GM19099 (cell line): ENCODE measurements around the gene UNC13D.

Source experiments
- POLR2A ChIP-seq: IDR thresholded peaks from 3 replicates; pipeline ENCODE4 v1.6.1; 2011; ENCODE audit warnings: low read depth; ENCODE audit not compliant: insufficient read length; ENCODE audit errors: extremely low read depth

UNC13D gene

GRCh38 chr17:75876938-75877751, 32.9 kb upstream of the UNC13D start:
- TF ChIP-seq POLR2A = no peak

GRCh38 chr17:75876190-75876937, 32.2 kb upstream of the UNC13D start:
- TF ChIP-seq POLR2A = no peak

DNA sequence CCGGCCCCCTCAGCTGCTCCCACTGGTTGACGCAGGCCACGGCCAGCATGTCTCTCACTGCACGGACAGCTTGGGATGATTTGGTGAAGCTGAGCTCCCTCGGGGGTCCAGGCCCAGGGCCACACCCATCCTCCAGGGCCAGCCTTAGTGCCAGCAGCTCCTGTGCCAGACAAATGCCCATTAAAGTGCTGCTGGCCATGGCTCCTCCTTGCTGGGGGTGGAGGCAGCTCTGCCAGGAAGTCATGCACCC, 31.7 kb upstream of the UNC13D start:
- no peak for TF ChIP-seq POLR2A

DNA sequence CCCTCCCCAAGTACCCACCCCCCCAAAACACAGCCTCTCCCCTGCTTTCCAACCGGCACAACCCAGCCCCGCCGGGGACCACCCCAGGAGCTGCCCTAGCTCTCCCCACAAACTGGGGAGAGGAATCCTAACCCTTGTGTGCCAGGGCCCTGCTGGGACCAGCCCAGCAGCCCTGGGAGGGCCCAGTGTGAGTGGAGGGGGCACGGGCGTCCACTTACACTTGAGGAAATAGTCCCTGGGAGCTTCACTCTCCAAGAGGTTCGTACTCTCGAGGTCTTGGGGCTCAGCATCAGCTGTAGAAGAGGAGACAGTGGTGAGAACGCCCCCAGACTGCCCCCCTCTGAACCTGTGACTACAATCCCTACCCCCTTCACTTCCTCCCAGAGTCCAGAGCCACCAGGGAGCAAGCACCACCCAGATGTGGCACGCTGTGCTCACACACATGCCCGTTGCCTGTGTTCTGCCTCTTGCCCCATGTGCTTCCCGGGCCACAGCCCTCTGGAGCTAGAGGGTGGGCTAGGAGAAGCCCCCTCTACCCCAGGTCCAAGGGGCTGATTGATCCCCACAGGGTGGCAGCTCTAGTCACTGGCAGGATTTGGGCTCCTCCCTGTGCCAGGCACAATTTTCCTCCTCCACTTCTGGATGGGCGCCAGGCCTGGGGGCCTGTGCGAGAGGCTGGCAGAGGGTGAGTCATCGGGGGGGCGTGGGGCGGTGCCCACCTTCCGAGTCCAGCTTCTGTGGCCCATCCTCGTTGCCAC, 31.2 kb upstream of the UNC13D start:
- TF ChIP-seq POLR2A = no peak

DNA sequence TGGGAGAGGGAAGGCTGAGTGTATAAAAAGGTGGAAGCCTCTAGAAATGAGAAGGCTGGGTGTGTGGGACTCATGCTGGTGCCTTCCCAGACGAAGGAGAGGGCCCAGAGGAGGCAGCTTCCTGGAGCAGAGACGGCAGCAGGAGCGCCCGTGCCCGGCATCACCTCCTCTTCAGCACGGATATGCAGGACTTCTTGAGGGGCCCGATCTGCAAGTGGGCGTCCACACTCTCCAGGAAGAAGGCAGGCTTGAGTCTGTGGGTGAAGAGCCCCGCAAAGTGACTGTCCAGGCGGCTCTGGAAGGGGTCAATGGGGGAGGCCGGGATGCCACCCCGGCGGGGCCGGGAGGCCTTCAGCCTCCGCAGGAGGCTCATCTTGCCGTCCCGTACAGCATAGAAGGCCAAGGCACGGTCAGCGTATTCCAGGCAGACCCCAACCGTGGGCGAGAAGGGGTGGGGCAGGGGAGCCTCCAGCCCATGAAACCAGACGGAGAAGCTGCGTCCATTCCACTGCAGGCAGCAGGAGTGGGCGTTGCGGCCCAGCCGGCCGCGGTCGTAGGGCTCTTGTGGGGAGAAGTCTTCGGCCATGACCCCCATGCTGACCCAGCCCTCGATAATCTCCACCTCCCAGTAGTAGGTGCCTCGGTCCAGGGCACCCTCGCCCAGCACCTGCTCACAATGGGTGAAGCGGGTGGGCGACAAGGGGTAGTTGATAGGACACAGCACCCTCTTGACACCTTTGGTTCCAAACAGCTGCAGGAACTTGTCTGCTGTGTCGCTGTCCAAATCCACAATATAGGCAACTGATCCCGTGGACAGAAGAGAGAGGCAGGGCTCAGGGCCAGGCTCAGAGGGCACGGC, 30.3 kb upstream of the UNC13D start:
- no peak for TF ChIP-seq POLR2A

GRCh38 chr17:75873587-75874322, 29.6 kb upstream of the UNC13D start:
- TF ChIP-seq POLR2A = no peak

- no peak for TF ChIP-seq POLR2A
These were observed 28.5 kb upstream of the UNC13D start for GRCh38 chr17:75872434-75873351.

DNA sequence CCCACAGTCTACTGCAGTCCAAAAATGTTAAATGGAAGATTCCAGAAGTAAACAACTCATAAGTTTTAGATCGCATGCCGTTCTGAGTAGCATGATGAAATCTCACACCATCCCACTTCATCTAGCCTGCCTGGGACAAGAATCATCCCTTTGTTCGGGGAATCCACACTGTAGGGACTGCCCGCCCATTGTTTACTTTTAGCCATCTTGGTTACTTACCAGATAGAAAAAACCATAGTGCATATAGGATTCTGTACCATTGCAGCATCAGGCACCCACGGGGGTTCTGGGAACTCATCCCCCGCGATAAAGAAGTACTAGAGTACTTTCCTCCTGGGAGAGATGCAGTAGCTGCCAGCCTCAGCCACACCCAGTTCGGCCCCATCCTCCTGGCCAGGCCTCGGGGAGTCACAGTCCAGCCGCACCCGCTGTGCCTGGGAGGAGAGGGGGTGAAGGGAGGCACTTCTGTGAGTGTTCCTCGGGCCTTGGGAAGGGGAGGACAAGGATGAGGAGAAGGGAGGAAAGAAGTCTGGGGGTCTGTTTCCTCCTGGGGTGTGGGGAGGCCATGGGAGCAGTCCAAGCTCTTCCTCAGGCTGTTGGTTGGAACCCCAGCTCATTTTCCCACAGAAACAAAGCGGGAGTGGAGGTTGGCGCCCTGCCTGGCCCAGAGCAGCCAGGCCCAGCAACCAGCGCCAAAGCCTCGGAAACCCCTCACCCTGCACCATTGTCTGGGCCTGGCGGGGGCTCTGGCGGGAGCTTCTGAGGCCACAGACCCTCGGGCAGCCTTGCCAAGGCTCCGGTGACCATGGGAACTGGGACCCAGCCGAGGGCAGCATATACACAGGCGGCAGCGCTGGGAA, 25.3 kb upstream of the UNC13D start:
- no peak for TF ChIP-seq POLR2A

GRCh38 chr17:75864448-75864871, 20.3 kb upstream of the UNC13D start:
- TF ChIP-seq POLR2A = no peak

- TF ChIP-seq POLR2A = no peak
These were observed 17.7 kb upstream of the UNC13D start for GRCh38 chr17:75861927-75862317.

GRCh38 chr17:75856062-75856756, 12.0 kb upstream of the UNC13D start:
- TF ChIP-seq POLR2A = no peak
